Kidney (tissue), 14 donors: Measurements from ENCODE around the gene RGL2. TPM values are rescaled to one million over a fixed set of nuclear protein-coding genes. Genes with fewer than 3 reads are reported as not detected.

Experiments
- DNase-seq, 5 donors: peaks; one replicate each; pipeline ENCODE4 v3.0.0-alpha.2; 2013 to 2020
- FAIRE-seq: peaks from 2 replicates; lab custom pipeline; 2012; peaks lifted over from hg19 to GRCh38; lab: Jason Lieb, UNC
- H3K27ac ChIP-seq, 2 donors: one replicate each; pipeline ENCODE4 v1.7.0; 2013; ENCODE audit warnings: low read depth in 2 of 2, low read length in 2 of 2, inconsistent platforms in 1 of 2
- H3K27me3 ChIP-seq: one replicate; pipeline ENCODE4 v1.7.1; 2013; ENCODE audit warnings: low read length, inconsistent platforms; ENCODE audit not compliant: control insufficient read depth, insufficient read depth
- H3K36me3 ChIP-seq, 3 donors: one replicate each; pipeline versions ENCODE4 v1.7.0 to v1.7.1; 2013; ENCODE audit warnings: low read length in 3 of 3, control low read depth in 1 of 3, inconsistent platforms in 1 of 3; ENCODE audit not compliant: insufficient read depth in 3 of 3, control insufficient read depth in 2 of 3
- H3K4me1 ChIP-seq, 3 donors: one replicate each; pipeline versions ENCODE4 v1.7.0 to v1.7.1; 2013; ENCODE audit warnings: low read length in 3 of 3, inconsistent platforms in 1 of 3, low read depth in 1 of 3; ENCODE audit not compliant: control insufficient read depth in 2 of 3, insufficient read depth in 2 of 3
- H3K4me3 ChIP-seq, 3 donors: one replicate each; pipeline versions ENCODE4 v1.7.0 to v1.8.1; 2013; ENCODE audit warnings: low read length in 3 of 3, control low read depth in 1 of 3, inconsistent platforms in 1 of 3
- H3K9ac ChIP-seq, 3 donors: one replicate each; pipeline versions ENCODE4 v1.7.0 to v1.7.1; 2013; ENCODE audit warnings: low read length in 3 of 3, control low read depth in 1 of 3, inconsistent platforms in 1 of 3
- H3K9me3 ChIP-seq, 3 donors: one replicate each; pipeline versions ENCODE4 v1.7.0 to v1.7.1; 2013; ENCODE audit warnings: low read length in 3 of 3, control low read depth in 1 of 3, inconsistent platforms in 1 of 3; ENCODE audit not compliant: control insufficient read depth in 2 of 3, insufficient read depth in 1 of 3
- intact Hi-C: fragments of 100-400 bp; cut with DNase I; formaldehyde crosslinking; loops from one replicate; pipeline ENCODE4 v1.11.1; 2022
- polyA plus RNA-seq: library from polyadenylated mRNA; stranded (reverse); fragments of 350-450 nt; fragmentation: Illumina TruSeq; extraction: RNeasy Lipid Tissue Mini Kit (QIAGEN cat#74804); gene quantifications from one replicate; pipeline ENCODE4 v1.2.3, GENCODE V29; 2014; ENCODE audit warnings: low read depth, low replicate concordance; ENCODE audit not compliant: insufficient read depth
- total RNA-seq: library from RNA; stranded (reverse); fragmentation: NEBNext Ultra II Directional; extraction: Animal tissue kit (Norgen Biotek cat#: 25700); gene quantifications from one replicate; pipeline ENCODE4 v1.2.1, GENCODE V29; 2021
- TF ChIP-seq, protein P1 (sequence below): IDR thresholded peaks from 3 replicates; pipeline ENCODE4 v1.5.1; 2012; ENCODE audit warnings: mild to moderate bottlenecking, moderate library complexity, borderline replicate concordance; ENCODE audit not compliant: insufficient read depth; ENCODE audit errors: extremely low read depth
- donor health status: control.
- donor health status: control.
- donor health status: control.
- donor health status: control.
- donor health status: control.
- donor health status: DM: yes; HTN: yes; CAD: no.
- donor health status: Normal renal cell carcinoma (clear cell type).

RGL2 gene
- total and polyA plus RNA-seq, 2 donors from 2014 or later: 56.2 to 92.4 TPM

GRCh38 chr6:33315793-33316602, 17.3 kb upstream of the RGL2 start:
- no peak overlapping the region for H3K4me3 ChIP-seq
- H3K27ac ChIP-seq: no peak overlapping the region
- H3K9me3 ChIP-seq: no peaks in the 10 kb centered on the region
- TF ChIP-seq, protein P1, sequence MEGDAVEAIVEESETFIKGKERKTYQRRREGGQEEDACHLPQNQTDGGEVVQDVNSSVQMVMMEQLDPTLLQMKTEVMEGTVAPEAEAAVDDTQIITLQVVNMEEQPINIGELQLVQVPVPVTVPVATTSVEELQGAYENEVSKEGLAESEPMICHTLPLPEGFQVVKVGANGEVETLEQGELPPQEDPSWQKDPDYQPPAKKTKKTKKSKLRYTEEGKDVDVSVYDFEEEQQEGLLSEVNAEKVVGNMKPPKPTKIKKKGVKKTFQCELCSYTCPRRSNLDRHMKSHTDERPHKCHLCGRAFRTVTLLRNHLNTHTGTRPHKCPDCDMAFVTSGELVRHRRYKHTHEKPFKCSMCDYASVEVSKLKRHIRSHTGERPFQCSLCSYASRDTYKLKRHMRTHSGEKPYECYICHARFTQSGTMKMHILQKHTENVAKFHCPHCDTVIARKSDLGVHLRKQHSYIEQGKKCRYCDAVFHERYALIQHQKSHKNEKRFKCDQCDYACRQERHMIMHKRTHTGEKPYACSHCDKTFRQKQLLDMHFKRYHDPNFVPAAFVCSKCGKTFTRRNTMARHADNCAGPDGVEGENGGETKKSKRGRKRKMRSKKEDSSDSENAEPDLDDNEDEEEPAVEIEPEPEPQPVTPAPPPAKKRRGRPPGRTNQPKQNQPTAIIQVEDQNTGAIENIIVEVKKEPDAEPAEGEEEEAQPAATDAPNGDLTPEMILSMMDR: no peak
- FAIRE-seq (no peak), DNase-seq (peak in 2 of 5 donors; percentile 66 to 76)
- intact Hi-C loops: no loop called here
- peaks cover 5 to 17% (median 11%) of the 10 kb centered on the region in 3 donors for H3K36me3 ChIP-seq
- no peak overlapping the region for H3K9ac ChIP-seq
- no peaks in the 10 kb centered on the region for H3K27me3 ChIP-seq
- peaks cover 0 to 38% (median 12%) of the 10 kb centered on the region in 3 donors for H3K4me1 ChIP-seq

- intact Hi-C loops: no loop called here
- Histone ChIP-seq H3K36me3 (peaks cover 5 to 14% (median 11%) of the 10 kb centered on the region in 3 donors), H3K4me3 (peak overlapping the region; percentile 70 to 96 (median 90)), H3K27ac (peak overlapping the region; percentile 93 to 98), H3K9me3 (no peaks in the 10 kb centered on the region), H3K27me3 (no peaks in the 10 kb centered on the region), H3K9ac (peak overlapping the region in 1 of 3 donors; percentile 94), H3K4me1 (peaks cover 0 to 35% (median 12%) of the 10 kb centered on the region in 3 donors)
- no peak for FAIRE-seq
- TF ChIP-seq, protein P1: no peak
- peak in 2 of 5 donors; percentile 82 to 90 for DNase-seq
Measured at GRCh38 chr6:33314943-33315792, 16.4 kb upstream of the RGL2 start.

DNA sequence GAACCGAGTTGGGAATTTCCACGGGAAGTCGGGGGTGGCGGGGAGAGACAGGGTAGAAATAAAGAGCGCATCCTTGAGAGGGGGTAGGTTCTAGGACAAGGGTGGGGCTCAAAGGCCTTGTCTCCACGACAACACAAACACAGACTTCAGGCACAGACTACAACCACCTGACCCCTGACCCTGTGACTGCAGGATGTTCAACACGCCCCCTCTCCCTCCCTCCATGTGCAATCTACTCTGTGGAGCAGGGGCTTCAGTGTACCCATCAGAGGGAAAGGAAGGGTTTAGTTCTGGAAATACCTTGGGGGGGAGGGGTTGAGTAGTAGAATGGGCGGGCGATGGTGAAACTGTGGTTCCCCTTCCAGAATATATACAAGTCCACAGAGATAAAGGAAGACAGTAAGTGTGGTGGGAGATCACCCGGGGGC, 15.8 kb upstream of the RGL2 start:
- Histone ChIP-seq H3K27me3 (no peaks in the 10 kb centered on the region), H3K4me3 (peak overlapping the region; percentile 70 to 96 (median 90)), H3K27ac (peak overlapping the region; percentile 93 to 98), H3K4me1 (peaks cover 0 to 35% (median 12%) of the 10 kb centered on the region in 3 donors), H3K9ac (peak overlapping the region; percentile 39 to 94 (median 55)), H3K36me3 (peaks cover 0 to 8% (median 4%) of the 10 kb centered on the region in 3 donors), H3K9me3 (no peaks in the 10 kb centered on the region)
- no peak for FAIRE-seq
- intact Hi-C loops: no loop called here
- DNase-seq: peak; percentile 66 to 92 (median 83)
- TF ChIP-seq, protein P1: no peak
